ENCODE data around the gene ADAMTS13.

- no peak for TF ChIP-seq EZH2phosphoT487 (conservative IDR thresholded peaks at IDR 0.05; ENCODE audit: low read length)
- TF ChIP-seq, protein P1, sequence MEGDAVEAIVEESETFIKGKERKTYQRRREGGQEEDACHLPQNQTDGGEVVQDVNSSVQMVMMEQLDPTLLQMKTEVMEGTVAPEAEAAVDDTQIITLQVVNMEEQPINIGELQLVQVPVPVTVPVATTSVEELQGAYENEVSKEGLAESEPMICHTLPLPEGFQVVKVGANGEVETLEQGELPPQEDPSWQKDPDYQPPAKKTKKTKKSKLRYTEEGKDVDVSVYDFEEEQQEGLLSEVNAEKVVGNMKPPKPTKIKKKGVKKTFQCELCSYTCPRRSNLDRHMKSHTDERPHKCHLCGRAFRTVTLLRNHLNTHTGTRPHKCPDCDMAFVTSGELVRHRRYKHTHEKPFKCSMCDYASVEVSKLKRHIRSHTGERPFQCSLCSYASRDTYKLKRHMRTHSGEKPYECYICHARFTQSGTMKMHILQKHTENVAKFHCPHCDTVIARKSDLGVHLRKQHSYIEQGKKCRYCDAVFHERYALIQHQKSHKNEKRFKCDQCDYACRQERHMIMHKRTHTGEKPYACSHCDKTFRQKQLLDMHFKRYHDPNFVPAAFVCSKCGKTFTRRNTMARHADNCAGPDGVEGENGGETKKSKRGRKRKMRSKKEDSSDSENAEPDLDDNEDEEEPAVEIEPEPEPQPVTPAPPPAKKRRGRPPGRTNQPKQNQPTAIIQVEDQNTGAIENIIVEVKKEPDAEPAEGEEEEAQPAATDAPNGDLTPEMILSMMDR (IDR thresholded peaks at IDR 0.05; ENCODE audit: insufficient read depth, low read length, poor library complexity, severe bottlenecking) = no peak
These were observed 44.9 kb downstream of the ADAMTS13 start for GRCh38 chr9:133467101-133467500.
